HepG2 (cell line): ENCODE results near the gene ENTPD6. TPM values are rescaled to one million over a fixed set of nuclear protein-coding genes. Genes with fewer than 3 reads are reported as not detected.

Source experiments
- CTCF ChIP-seq: sonication (generic); formaldehyde crosslinking; IDR thresholded peaks from 2 replicates; pipeline ENCODE4 v1.5.0; 2020; ENCODE audit warnings: mild to moderate bottlenecking, missing genetic modification reagents, moderate library complexity
- GABPB1 ChIP-seq: IDR thresholded peaks from 2 replicates; pipeline ENCODE4 v1.6.1; 2016; ENCODE audit warnings: mild to moderate bottlenecking, missing genetic modification reagents, moderate library complexity, missing compliant biosample characterization
- GFI1 ChIP-seq: sonication (generic); formaldehyde crosslinking; IDR thresholded peaks from 2 replicates; pipeline ENCODE4 v1.5.0; 2020; ENCODE audit warnings: missing genetic modification reagents, mild to moderate bottlenecking, borderline replicate concordance
- HOXA3 ChIP-seq: sonication (generic); formaldehyde crosslinking; IDR thresholded peaks from 2 replicates; pipeline ENCODE4 v1.5.0; 2020; ENCODE audit warnings: missing genetic modification reagents
- MXI1 ChIP-seq: IDR thresholded peaks from 3 replicates; pipeline ENCODE4 v1.6.1; 2012; ENCODE audit warnings: low read depth, low read length, inconsistent platforms, borderline replicate concordance
- PAXIP1 ChIP-seq: sonication (generic); formaldehyde crosslinking; conservative IDR thresholded peaks from 2 replicates; pipeline ENCODE4 v1.4.0; 2020; ENCODE audit warnings: mild to moderate bottlenecking, missing genetic modification reagents, moderate library complexity
- POLR2AphosphoS5 ChIP-seq: IDR thresholded peaks from 2 replicates; pipeline ENCODE4 v1.6.1; 2012; ENCODE audit warnings: low read depth, low read length
- POLR2G ChIP-seq: fragments of 200-400 bp; formaldehyde crosslinking; IDR thresholded peaks from 2 replicates; pipeline ENCODE4 v1.6.1; 2018; ENCODE audit warnings: mild to moderate bottlenecking, low read depth, low read length, moderate library complexity
- RAD51 ChIP-seq: fragments of 450-650 bp; IDR thresholded peaks from 2 replicates; pipeline ENCODE4 v1.6.1; 2016; ENCODE audit warnings: borderline replicate concordance
- ZFP90 ChIP-seq: sonication (generic); formaldehyde crosslinking; IDR thresholded peaks from 2 replicates; pipeline ENCODE4 v1.8.0; 2022; ENCODE audit warnings: missing genetic modification reagents, mild to moderate bottlenecking, inconsistent platforms, borderline replicate concordance
- ZHX2 ChIP-seq, 2 experiments: sonication (generic) in 1 of 2; formaldehyde crosslinking in 1 of 2; IDR thresholded peaks; 2 replicates each; pipeline versions ENCODE4 v1.6.1 to v1.9.0; 2014 to 2022; ENCODE audit warnings: antibody characterized with exemption in 1 of 2, borderline replicate concordance in 1 of 2, inconsistent platforms in 1 of 2, low read depth in 1 of 2, missing genetic modification reagents in 1 of 2
- ZNF562 ChIP-seq: sonication (generic); formaldehyde crosslinking; IDR thresholded peaks from 2 replicates; pipeline ENCODE4 v1.8.0; 2022; ENCODE audit warnings: missing genetic modification reagents, borderline replicate concordance
- ZSCAN9 ChIP-seq: IDR thresholded peaks from 2 replicates; pipeline ENCODE4 v1.6.1; 2016; ENCODE audit warnings: borderline replicate concordance
- polyA plus RNA-seq, 8 experiments: library from polyadenylated mRNA; depleted of rRNA in 3 of 8; stranded (reverse) in 7 of 8; unstranded in 1 of 8; fragments of >200 nt; fragmentation: Illumina TruSeq in 4 of 8; extraction: Trizol in 4 of 8; gene quantifications; 2 replicates each; pipeline versions ENCODE4 v1.2.1 to v1.2.3, GENCODE V29; 2011 to 2016; ENCODE audit warnings: low read depth in 4 of 8, missing spikeins in 1 of 8, mixed read lengths in 1 of 8; ENCODE audit not compliant: insufficient read depth in 1 of 8
- total RNA-seq, 5 experiments: library from RNA; depleted of rRNA; stranded (reverse); fragments of >200 nt; fragmentation: Illumina TruSeq; extraction: Trizol; gene quantifications; 2 replicates each; pipeline ENCODE4 v1.2.3, GENCODE V29; 2016; ENCODE audit warnings: low read depth in 1 of 5

ENTPD6 gene
- total and polyA plus RNA-seq, 2 of the 13 experiments (the other 11 are each of a cell fraction or from before 2014, with no cell fraction given), result 164 to 172 TPM

GRCh38 chr20:25227317-25227831 lies 31.9 kb downstream of the ENTPD6 start (continued):
- TF ChIP-seq CTCF (CRISPR knock-in tag), result no peak
- peak; percentile 83; the same call in 1 of the 2 replicates for TF ChIP-seq GFI1 (CRISPR knock-in tag)
- TF ChIP-seq ZNF562 (CRISPR knock-in tag), result no peak
- 0 out of 2 replicates have a peak, but pooled peaks have one; percentile 4 for TF ChIP-seq ZFP90 (CRISPR knock-in tag)
- TF ChIP-seq MXI1, result 0 out of 3 replicates have a peak, but pooled peaks have one; percentile 6
- TF ChIP-seq ZSCAN9 (CRISPR knock-in tag), result no peak; the same call in 1 of the 2 replicates
- TF ChIP-seq POLR2AphosphoS5, result peak; percentile 49; the same call in 1 of the 2 replicates
- 0 out of 2 replicates have a peak, but pooled peaks have one; percentile 1 for TF ChIP-seq GABPB1 (CRISPR knock-in tag)
- TF ChIP-seq POLR2G, result peak; percentile 58; the same call in 1 of the 2 replicates
- TF ChIP-seq ZHX2 (IDR thresholded peaks at IDR 0.05; ENCODE audit: low read depth), result no peak
- TF ChIP-seq ZHX2 (CRISPR knock-in tag; IDR thresholded peaks at IDR 0.05; ENCODE audit: borderline replicate concordance), result 0 out of 2 replicates have a peak, but pooled peaks have one; percentile 9
- no peak for TF ChIP-seq RAD51
- TF ChIP-seq HOXA3 (CRISPR knock-in tag), result peak; percentile 9; the same call in 1 of the 2 replicates
- peak; percentile 75 for TF ChIP-seq PAXIP1 (CRISPR knock-in tag)
